Measurements from ENCODE around the gene DYNC1H1. TPM values are rescaled to one million over a fixed set of nuclear protein-coding genes. Genes with fewer than 3 reads are reported as not detected.

Gene DYNC1H1
- total and polyA plus RNA-seq, 2 experiments from 2014 or later: 179 to 635 TPM

DNA sequence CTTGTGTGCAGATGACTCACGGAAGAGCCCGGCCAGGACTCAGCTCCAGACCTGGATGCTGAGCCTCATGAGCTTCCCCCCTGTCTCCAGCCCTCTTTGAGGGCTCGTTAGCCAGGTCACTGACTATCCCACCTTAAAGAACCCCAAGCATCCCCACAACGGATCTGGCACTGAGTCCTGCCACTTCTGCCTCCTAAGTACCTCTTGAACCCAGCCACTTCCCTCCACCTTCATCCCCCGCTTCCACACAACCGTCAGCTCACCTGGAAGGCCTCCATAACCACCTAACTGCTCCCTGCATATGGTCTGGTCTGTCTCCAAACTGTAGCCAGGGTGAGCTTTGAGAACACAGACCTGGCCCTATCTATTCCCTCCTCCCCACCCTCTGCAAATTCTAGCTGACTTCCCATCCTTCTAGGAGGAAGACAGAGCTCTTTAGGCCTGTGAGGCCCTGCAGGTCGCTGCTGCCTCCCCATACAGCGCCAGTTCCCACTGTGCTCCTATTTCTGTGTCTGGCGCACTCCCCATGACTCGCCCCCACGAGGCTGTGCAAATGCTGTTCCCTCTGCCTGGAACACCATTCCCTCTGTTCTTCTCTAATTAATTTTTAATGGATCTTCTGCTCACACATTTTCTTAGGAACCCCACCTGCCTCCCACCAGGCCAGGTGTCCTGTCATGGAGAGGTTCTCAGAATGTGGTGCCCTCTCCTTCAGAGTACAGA lies 125.4 kb downstream of the DYNC1H1 start (continued):
- TF ChIP-seq, protein P1, sequence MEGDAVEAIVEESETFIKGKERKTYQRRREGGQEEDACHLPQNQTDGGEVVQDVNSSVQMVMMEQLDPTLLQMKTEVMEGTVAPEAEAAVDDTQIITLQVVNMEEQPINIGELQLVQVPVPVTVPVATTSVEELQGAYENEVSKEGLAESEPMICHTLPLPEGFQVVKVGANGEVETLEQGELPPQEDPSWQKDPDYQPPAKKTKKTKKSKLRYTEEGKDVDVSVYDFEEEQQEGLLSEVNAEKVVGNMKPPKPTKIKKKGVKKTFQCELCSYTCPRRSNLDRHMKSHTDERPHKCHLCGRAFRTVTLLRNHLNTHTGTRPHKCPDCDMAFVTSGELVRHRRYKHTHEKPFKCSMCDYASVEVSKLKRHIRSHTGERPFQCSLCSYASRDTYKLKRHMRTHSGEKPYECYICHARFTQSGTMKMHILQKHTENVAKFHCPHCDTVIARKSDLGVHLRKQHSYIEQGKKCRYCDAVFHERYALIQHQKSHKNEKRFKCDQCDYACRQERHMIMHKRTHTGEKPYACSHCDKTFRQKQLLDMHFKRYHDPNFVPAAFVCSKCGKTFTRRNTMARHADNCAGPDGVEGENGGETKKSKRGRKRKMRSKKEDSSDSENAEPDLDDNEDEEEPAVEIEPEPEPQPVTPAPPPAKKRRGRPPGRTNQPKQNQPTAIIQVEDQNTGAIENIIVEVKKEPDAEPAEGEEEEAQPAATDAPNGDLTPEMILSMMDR (conservative IDR thresholded peaks at IDR 0.05; ENCODE audit: low read depth in 2 of 2): no peak
- TF ChIP-seq NANOG (IDR thresholded peaks at IDR 0.05; ENCODE audit: borderline replicate concordance) (no peak), REST (IDR thresholded peaks at IDR 0.05; ENCODE audit: unreplicated experiment) (no peak)

- no peak overlapping the region; the same call in 2 of the 3 replicates for H3K4me3 Mint-ChIP-seq
- TF ChIP-seq JUNB (IDR thresholded peaks at IDR 0.05; ENCODE audit: unreplicated experiment) (no peak), STAT1 (IDR thresholded peaks at IDR 0.05; ENCODE audit: unreplicated experiment) (no peak), ZNF331 (CRISPR knock-in tag; IDR thresholded peaks at IDR 0.05; ENCODE audit: low read depth) (no peak), REST (IDR thresholded peaks at IDR 0.05; ENCODE audit: unreplicated experiment) (no peak), EZH2 (IDR thresholded peaks at IDR 0.05; ENCODE audit: low read depth, unreplicated experiment) (no peak), ZNF114 (CRISPR knock-in tag; IDR thresholded peaks at IDR 0.05) (no peak)
- TF ChIP-seq, protein P2, sequence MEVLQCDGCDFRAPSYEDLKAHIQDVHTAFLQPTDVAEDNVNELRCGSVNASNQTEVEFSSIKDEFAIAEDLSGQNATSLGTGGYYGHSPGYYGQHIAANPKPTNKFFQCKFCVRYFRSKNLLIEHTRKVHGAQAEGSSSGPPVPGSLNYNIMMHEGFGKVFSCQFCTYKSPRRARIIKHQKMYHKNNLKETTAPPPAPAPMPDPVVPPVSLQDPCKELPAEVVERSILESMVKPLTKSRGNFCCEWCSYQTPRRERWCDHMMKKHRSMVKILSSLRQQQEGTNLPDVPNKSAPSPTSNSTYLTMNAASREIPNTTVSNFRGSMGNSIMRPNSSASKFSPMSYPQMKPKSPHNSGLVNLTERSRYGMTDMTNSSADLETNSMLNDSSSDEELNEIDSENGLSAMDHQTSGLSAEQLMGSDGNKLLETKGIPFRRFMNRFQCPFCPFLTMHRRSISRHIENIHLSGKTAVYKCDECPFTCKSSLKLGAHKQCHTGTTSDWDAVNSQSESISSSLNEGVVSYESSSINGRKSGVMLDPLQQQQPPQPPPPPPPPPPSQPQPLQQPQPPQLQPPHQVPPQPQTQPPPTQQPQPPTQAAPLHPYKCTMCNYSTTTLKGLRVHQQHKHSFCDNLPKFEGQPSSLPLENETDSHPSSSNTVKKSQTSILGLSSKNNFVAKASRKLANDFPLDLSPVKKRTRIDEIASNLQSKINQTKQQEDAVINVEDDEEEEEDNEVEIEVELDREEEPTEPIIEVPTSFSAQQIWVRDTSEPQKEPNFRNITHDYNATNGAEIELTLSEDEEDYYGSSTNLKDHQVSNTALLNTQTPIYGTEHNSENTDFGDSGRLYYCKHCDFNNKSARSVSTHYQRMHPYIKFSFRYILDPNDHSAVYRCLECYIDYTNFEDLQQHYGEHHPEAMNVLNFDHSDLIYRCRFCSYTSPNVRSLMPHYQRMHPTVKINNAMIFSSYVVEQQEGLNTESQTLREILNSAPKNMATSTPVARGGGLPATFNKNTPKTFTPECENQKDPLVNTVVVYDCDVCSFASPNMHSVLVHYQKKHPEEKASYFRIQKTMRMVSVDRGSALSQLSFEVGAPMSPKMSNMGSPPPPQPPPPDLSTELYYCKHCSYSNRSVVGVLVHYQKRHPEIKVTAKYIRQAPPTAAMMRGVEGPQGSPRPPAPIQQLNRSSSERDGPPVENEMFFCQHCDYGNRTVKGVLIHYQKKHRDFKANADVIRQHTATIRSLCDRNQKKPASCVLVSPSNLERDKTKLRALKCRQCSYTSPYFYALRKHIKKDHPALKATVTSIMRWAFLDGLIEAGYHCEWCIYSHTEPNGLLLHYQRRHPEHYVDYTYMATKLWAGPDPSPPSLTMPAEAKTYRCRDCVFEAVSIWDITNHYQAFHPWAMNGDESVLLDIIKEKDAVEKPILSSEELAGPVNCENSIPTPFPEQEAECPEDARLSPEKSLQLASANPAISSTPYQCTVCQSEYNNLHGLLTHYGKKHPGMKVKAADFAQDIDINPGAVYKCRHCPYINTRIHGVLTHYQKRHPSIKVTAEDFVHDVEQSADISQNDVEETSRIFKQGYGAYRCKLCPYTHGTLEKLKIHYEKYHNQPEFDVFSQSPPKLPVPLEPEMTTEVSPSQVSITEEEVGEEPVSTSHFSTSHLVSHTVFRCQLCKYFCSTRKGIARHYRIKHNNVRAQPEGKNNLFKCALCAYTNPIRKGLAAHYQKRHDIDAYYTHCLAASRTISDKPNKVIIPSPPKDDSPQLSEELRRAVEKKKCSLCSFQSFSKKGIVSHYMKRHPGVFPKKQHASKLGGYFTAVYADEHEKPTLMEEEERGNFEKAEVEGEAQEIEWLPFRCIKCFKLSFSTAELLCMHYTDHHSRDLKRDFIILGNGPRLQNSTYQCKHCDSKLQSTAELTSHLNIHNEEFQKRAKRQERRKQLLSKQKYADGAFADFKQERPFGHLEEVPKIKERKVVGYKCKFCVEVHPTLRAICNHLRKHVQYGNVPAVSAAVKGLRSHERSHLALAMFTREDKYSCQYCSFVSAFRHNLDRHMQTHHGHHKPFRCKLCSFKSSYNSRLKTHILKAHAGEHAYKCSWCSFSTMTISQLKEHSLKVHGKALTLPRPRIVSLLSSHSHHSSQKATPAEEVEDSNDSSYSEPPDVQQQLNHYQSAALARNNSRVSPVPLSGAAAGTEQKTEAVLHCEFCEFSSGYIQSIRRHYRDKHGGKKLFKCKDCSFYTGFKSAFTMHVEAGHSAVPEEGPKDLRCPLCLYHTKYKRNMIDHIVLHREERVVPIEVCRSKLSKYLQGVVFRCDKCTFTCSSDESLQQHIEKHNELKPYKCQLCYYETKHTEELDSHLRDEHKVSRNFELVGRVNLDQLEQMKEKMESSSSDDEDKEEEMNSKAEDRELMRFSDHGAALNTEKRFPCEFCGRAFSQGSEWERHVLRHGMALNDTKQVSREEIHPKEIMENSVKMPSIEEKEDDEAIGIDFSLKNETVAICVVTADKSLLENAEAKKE (CRISPR knock-in tag; IDR thresholded peaks at IDR 0.05): no peak
Observed at GRCh38 chr14:102090713-102091112, 126.3 kb downstream of the DYNC1H1 start.

More at GRCh38 chr14:102090713-102091112, 126.3 kb downstream of the DYNC1H1 start:
- peaks cover 7% of the 10 kb centered on the region for H3K79me2 ChIP-seq (replicated peaks; ENCODE audit: insufficient read depth)
- peaks cover 4% of the 10 kb centered on the region for H4K20me1 ChIP-seq (replicated peaks; ENCODE audit: insufficient read depth)
- H3K4me3 ChIP-seq: no peak overlapping the region
- H2AFZ ChIP-seq: no peak overlapping the region
- H3F3A ChIP-seq (replicated peaks; ENCODE audit: low read depth): peaks cover 21% of the 10 kb centered on the region
- peaks cover 16% of the 10 kb centered on the region for H3K36me3 Mint-ChIP-seq (ENCODE audit: low read depth)
- H3K27ac ChIP-seq (ENCODE audit: low read depth): no peak overlapping the region
- no peak for DNase-seq (ENCODE audit: low spot score)
- no peak for ATAC-seq
- H3K27me3 Mint-ChIP-seq (ENCODE audit: insufficient read depth, low read depth, poor library complexity): peaks cover 26% of the 10 kb centered on the region
- H3K4me2 ChIP-seq: no peak overlapping the region
- no peaks in the 10 kb centered on the region for H3K9me2 ChIP-seq (ENCODE audit: insufficient read depth)
- peaks cover 4% of the 10 kb centered on the region; the same call in 2 of the 3 replicates for H3K9me3 Mint-ChIP-seq
- H3K27me3 ChIP-seq (ENCODE audit: insufficient read depth): no peaks in the 10 kb centered on the region
- no peak overlapping the region for H3K27ac Mint-ChIP-seq
- peaks cover 23% of the 10 kb centered on the region for H3K4me1 ChIP-seq (ENCODE audit: insufficient read depth)
- peaks cover 29% of the 10 kb centered on the region for H3K4me1 Mint-ChIP-seq
- no peaks in the 10 kb centered on the region for H3K36me3 ChIP-seq (ENCODE audit: insufficient read depth)
